ENCODE data around the gene COBL.

DNA sequence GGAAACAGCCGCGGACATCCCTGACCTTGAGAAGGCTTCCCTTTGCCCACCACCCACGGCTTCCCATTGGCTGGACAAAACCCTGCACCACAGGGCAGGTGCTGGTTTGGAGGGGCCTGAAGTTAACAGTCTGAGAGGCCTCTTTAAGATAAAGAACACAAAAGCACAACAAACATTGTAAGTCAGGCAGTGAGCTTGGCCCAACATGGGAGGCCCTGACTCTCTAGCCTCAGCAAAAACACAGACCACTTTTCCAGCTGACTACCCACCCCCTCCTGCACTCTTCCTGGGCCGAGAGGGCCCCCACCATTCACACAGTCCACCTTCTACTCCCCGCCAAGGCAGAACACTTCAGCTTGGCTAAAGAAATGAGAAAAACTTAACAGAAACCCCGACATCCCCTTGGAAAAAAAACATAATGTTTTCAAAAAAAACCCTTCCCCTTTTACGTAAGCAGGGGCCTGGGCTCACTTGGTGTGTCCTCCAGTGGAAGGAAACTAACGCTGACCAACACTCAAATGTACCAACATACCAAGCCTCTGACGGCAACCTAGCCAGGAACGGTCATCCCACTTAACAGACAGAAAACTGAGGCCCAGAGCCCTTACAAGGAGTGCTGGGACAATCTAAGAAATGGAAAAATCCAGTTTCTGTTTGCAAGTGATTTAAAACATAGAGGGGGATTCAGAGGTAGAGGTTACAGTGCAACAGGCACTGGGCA, 80.9 kb downstream of the COBL start:
- TF ChIP-seq, protein P1, sequence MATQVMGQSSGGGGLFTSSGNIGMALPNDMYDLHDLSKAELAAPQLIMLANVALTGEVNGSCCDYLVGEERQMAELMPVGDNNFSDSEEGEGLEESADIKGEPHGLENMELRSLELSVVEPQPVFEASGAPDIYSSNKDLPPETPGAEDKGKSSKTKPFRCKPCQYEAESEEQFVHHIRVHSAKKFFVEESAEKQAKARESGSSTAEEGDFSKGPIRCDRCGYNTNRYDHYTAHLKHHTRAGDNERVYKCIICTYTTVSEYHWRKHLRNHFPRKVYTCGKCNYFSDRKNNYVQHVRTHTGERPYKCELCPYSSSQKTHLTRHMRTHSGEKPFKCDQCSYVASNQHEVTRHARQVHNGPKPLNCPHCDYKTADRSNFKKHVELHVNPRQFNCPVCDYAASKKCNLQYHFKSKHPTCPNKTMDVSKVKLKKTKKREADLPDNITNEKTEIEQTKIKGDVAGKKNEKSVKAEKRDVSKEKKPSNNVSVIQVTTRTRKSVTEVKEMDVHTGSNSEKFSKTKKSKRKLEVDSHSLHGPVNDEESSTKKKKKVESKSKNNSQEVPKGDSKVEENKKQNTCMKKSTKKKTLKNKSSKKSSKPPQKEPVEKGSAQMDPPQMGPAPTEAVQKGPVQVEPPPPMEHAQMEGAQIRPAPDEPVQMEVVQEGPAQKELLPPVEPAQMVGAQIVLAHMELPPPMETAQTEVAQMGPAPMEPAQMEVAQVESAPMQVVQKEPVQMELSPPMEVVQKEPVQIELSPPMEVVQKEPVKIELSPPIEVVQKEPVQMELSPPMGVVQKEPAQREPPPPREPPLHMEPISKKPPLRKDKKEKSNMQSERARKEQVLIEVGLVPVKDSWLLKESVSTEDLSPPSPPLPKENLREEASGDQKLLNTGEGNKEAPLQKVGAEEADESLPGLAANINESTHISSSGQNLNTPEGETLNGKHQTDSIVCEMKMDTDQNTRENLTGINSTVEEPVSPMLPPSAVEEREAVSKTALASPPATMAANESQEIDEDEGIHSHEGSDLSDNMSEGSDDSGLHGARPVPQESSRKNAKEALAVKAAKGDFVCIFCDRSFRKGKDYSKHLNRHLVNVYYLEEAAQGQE (IDR thresholded peaks at IDR 0.05; ENCODE audit: insufficient read depth in 1 of 2, low read depth in 2 of 2, low read length in 1 of 2) = no peak
- TF ChIP-seq CTCF (IDR thresholded peaks at IDR 0.05) (no peak), POLR2AphosphoS5 (IDR thresholded peaks at IDR 0.05; ENCODE audit: low read depth, low read length) (no peak), SIN3A (IDR thresholded peaks at IDR 0.05; ENCODE audit: borderline replicate concordance, insufficient read depth, low read depth, low read length) (no peak)
